Lower leg skin (tissue), 4 donors: ENCODE data around the gene CPEB3. TPM values are rescaled to one million over a fixed set of nuclear protein-coding genes. Genes with fewer than 3 reads are reported as not detected.
"Not testable (repeated sequence)": the region's sequence is repeated elsewhere in the genome, so short reads cannot be mapped to it uniquely, and the experiment has no call there.

Source experiments
- DNase-seq, 2 donors: peaks; one replicate each; pipeline ENCODE4 v3.0.0-alpha.2; 2019; ENCODE audit warnings: low spot score in 2 of 2
- H3K4me3 ChIP-seq: fragments of 200-600 bp; sonication (generic); 2 replicates; pipeline ENCODE4 v1.5.1; 2017; ENCODE audit warnings: mild to moderate bottlenecking, low read depth; ENCODE audit not compliant: poor library complexity, severe bottlenecking
- POLR2A ChIP-seq, 2 donors: fragments of 450-650 bp; IDR thresholded peaks; one replicate each; pipeline ENCODE4 v1.6.1; 2016 to 2017; ENCODE audit warnings: antibody characterized with exemption in 2 of 2, mild to moderate bottlenecking in 1 of 2, moderate library complexity in 1 of 2
- WGBS, 2 donors: methylation state at CpG; one replicate each; pipeline ENCODE4 v1.1.5; 2018; 5-methylcytosine and 5-hydroxymethylcytosine counted together
- intact Hi-C: fragments of 100-400 bp; cut with DNase I; formaldehyde crosslinking; loops from one replicate; pipeline ENCODE4 v1.15.0; 2023; ENCODE audit warnings: low total_unique reads
- total RNA-seq, 4 donors: library from RNA; depleted of rRNA; stranded (reverse); fragments of >200 nt; gene quantifications; one replicate each; pipeline ENCODE4 v1.1.0, GENCODE V29; 2016
- TF ChIP-seq, protein P1 (sequence below), 3 donors: fragments of 450-650 bp; IDR thresholded peaks; one replicate each; pipeline ENCODE4 v1.5.1; 2016; ENCODE audit warnings: antibody characterized with exemption in 3 of 3, mild to moderate bottlenecking in 3 of 3, moderate library complexity in 2 of 3

The CPEB3 gene
- total RNA-seq, 4 donors from 2014 or later, result 10.8 to 15.2 (median 13.6) TPM

DNA sequence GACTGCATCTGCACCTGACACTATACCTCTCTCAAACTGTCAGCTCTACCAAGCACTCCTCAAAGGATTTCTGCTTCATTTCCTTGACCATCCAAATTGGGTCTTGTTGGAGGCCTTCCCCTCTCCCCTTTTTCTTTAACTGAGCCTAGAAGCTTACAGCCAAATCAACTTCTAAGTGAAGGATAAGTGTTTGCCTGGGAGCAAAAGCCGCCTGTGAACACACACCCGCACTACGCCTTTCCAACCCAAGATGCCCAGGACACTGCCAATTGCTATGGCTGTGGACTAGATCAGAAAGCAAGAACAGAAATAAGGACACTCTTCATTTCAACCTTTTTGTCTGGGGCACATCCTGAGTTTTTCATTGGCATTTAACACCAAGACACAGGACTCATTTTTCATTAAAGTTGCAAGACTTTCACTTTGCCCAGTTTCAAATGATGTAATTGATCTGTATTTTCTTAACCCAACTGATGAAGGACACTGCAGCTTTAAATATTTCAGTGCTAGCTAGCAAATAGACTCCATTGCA is 52.8 kb downstream of the CPEB3 start:
- TF ChIP-seq, protein P1, sequence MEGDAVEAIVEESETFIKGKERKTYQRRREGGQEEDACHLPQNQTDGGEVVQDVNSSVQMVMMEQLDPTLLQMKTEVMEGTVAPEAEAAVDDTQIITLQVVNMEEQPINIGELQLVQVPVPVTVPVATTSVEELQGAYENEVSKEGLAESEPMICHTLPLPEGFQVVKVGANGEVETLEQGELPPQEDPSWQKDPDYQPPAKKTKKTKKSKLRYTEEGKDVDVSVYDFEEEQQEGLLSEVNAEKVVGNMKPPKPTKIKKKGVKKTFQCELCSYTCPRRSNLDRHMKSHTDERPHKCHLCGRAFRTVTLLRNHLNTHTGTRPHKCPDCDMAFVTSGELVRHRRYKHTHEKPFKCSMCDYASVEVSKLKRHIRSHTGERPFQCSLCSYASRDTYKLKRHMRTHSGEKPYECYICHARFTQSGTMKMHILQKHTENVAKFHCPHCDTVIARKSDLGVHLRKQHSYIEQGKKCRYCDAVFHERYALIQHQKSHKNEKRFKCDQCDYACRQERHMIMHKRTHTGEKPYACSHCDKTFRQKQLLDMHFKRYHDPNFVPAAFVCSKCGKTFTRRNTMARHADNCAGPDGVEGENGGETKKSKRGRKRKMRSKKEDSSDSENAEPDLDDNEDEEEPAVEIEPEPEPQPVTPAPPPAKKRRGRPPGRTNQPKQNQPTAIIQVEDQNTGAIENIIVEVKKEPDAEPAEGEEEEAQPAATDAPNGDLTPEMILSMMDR (IDR thresholded peaks at IDR 0.05), result no peak
- no peak for TF ChIP-seq POLR2A (IDR thresholded peaks at IDR 0.05)
- intact Hi-C loops, result no loop called here
- no peak for DNase-seq
- no peak overlapping the region for H3K4me3 ChIP-seq
- WGBS, 2 donors, result 53 to 58% methylated on average over 3 of the region's 3 CpGs

DNA sequence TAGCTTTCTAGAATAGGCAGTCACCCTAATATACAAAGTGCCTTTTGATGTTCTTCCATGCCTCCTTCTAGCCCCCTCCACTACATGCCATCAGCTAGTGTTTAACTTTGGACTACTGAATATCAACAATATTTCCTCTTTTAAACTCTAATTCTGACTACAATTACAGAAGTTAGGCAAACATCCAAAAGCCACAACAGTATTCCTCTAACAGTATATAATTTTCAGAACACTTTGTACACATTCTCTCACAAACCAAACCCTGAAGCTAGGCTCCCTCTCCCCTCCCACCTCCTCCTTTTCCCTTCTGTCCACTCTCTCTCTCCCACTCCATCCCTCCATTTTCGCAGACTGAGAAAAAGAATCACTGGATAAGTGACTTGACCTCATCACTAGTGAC is 59.7 kb downstream of the CPEB3 start:
- H3K4me3 ChIP-seq, result no peak overlapping the region
- TF ChIP-seq, protein P1 (IDR thresholded peaks at IDR 0.05), result no peak
- TF ChIP-seq POLR2A (IDR thresholded peaks at IDR 0.05), result no peak
- DNase-seq, result no peak
- 89 to 91% methylated on average over 1 of the region's 1 CpG for WGBS, 2 donors
- intact Hi-C loops, result no loop called here

DNA sequence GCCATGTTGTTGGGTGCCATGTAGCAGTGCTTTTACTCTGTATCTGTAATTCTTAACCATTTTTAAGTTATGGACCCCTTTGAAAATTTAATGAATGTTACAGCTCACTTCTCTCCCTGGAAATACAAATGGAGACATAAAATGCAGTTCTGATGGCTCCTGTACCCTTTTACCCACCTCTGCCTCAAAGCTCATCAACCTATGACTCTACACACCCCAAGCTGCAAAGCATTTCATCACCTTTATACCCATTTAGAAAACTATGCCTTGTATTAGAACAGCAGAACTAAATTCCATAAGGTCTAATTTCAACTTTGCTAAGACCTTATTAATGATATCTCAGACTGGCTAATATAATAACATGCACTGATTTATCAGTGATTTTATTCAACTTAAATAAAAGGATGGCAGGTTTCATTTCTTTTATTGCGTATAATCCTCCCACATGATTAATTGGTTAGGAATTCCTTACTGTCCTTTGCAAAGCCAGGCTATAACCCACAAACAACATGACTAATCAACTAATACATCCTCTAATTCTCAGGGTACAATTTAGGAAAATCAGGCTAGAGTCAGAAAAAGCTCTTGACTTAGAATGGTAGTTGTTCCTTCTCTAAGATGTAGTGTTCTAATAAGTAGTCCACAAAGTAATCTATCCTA is 68.1 kb downstream of the CPEB3 start:
- intact Hi-C loops, result no loop called here
- TF ChIP-seq POLR2A (IDR thresholded peaks at IDR 0.05), result no peak
- TF ChIP-seq, protein P1 (IDR thresholded peaks at IDR 0.05), result no peak
- WGBS, 2 donors, result 53 to 60% methylated on average over 1 of the region's 1 CpG
- H3K4me3 ChIP-seq, result no peak overlapping the region
- DNase-seq, result no peak

DNA sequence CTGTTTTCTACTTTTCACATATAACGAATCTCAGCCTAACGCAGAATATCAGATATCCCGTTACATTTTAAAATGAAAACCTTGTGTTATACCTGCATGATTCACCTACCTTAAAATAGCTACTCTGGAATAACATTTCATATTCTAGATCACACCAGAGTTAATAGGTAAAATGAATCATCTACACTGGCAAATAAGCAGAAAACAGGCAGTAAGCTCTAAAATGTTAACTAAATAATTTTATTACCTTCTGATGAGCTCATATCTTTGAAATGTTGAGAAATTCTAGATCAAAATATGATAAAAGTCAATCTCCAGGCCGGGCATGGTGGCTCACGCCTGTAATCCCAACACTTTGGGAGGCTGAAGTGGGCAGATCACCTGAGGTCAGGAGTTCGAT is 71.3 kb downstream of the CPEB3 start:
- intact Hi-C loops, result no loop called here
- H3K4me3 ChIP-seq, result no peak overlapping the region
- no peak for DNase-seq
- TF ChIP-seq, protein P1 (IDR thresholded peaks at IDR 0.05), result no peak
- TF ChIP-seq POLR2A (IDR thresholded peaks at IDR 0.05), result no peak
- WGBS, 2 donors, result 67 to 72% methylated on average over 6 of the region's 6 CpGs

DNA sequence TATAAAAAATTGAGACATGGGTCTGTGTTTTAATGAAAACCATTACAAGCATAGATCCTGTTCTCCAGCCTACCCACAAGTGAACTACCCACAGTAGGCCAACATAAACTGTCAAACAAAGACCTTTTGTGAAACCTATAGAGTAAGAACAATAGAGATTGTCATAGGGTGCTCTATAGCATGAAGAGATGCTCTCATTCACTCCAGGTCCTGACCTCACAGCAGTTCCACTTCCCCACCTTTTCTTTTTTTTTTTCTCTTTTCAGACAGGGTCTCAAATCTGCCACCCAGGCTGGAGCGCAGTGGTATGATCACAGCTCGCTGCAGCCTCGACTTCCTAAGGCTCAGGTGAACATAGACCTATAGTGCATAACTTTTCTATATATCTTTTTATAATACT is 72.3 kb downstream of the CPEB3 start:
- no peak for TF ChIP-seq POLR2A (IDR thresholded peaks at IDR 0.05)
- TF ChIP-seq, protein P1 (IDR thresholded peaks at IDR 0.05), result no peak
- WGBS, 2 donors, result 98% methylated on average over 3 of the region's 3 CpGs
- intact Hi-C loops, result no loop called here
- DNase-seq, result no peak
- H3K4me3 ChIP-seq, result no peak overlapping the region

DNA sequence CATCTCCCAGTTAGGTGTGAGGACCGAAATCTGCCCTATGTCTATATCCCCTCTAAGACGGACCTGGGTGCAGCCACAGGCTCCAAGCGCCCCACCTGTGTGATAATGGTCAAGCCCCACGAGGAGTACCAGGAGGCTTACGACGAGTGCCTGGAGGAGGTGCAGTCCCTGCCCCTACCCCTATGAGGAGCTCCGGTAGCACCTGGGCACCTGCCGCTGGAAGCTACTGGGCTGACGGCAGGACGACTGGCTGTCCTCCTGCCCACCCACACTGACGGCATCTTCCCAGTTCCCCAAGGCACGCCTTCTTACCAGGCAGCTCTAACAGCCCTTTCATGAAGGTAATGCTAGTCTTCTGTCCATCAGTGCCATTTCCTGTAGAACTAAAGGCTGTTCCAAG is 74.3 kb downstream of the CPEB3 start:
- intact Hi-C loops, DNase-seq, H3K4me3 ChIP-seq: not testable (repeated sequence)
- WGBS, 2 donors, result 75 to 82% methylated on average over 12 of the region's 12 CpGs

DNA sequence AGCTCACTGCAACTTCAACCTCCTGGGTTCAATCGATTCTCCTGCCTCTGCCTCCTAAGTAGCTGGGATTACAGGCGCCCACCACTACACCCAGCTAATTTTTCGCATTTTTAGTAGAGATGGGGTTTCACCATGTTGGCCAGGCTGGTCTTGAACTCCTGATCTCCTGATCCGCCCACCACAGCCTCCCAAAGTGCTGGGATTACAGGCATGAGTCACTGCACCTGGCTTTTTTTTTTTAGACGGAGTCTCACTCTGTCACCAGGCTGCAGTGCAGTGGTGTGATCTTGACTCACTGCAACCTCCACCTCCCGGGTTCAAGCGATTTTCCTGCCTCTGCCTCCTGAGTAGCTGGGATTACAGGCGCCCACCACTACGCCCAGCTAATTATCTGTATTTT is 75.7 kb downstream of the CPEB3 start:
- intact Hi-C loops, DNase-seq, H3K4me3 ChIP-seq: not testable (repeated sequence)
- 92 to 95% methylated on average over 9 of the region's 9 CpGs for WGBS, 2 donors
